ENCODE results near the gene BPHL. TPM values are rescaled to one million over a fixed set of nuclear protein-coding genes. Genes with fewer than 3 reads are reported as not detected.

Gene BPHL
- total and polyA plus RNA-seq, 4 donors = 6.0 to 14.9 (median 13.0) TPM

GRCh38 chr6:3086282-3086946 is 32.1 kb upstream of the BPHL start:
- Histone ChIP-seq H3K27ac (ENCODE audit: low read depth in 1 of 2, low read length in 1 of 2) (no peak overlapping the region), H3K9me3 (ENCODE audit: control insufficient read depth in 4 of 4, insufficient read depth in 3 of 4, low read length in 3 of 4) (no peaks in the 10 kb centered on the region), H3K27me3 (ENCODE audit: control insufficient read depth in 3 of 3, insufficient read depth in 3 of 3, low read length in 2 of 3) (no peaks in the 10 kb centered on the region), H3K9ac (ENCODE audit: insufficient read depth in 1 of 2, low read length in 2 of 2) (no peak overlapping the region), H3K4me1 (ENCODE audit: control insufficient read depth in 5 of 5, insufficient read depth in 5 of 5, low read length in 5 of 5) (peaks cover 0 to 8% (median 0%) of the 10 kb centered on the region in 5 donors), H3K4me3 (no peak overlapping the region), H3K36me3 (ENCODE audit: control insufficient read depth in 4 of 4, insufficient read depth in 4 of 4, low read length in 4 of 4) (peaks cover 19 to 37% (median 24%) of the 10 kb centered on the region in 4 donors)
- DNase-seq (no peak), ATAC-seq (ENCODE audit: insufficient read depth, low FRiP score) (no peak)
- WGBS, 2 donors = 62 to 94% methylated on average over 7 of the region's 7 CpGs
- no peak for TF ChIP-seq CTCF (IDR thresholded peaks at IDR 0.05; ENCODE audit: control extremely low read depth, extremely low read depth)

DNA sequence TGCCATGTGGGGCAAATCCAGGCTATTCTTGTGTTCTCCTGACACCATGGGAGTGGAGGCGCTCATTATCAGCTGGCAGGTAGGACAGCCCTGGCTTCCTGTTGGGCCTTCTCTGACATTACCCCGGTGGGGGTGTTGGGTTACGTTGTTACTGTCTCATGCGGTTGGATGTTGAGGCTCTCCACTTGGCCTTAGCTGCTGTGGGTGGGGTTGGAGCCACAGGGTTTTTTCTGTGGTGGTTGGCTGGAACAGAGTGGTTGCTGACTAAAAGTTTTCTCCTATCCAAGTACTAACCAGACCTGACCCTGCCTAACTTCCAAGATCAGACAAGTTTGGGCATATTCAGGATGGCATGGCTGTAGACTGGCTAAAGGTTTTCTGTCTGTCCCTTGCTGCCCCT is 30.1 kb upstream of the BPHL start:
- no peak for TF ChIP-seq CTCF (IDR thresholded peaks at IDR 0.05; ENCODE audit: control extremely low read depth, extremely low read depth)
- Histone ChIP-seq H3K27me3 (ENCODE audit: control insufficient read depth in 3 of 3, insufficient read depth in 3 of 3, low read length in 2 of 3) (no peaks in the 10 kb centered on the region), H3K4me1 (ENCODE audit: control insufficient read depth in 5 of 5, insufficient read depth in 5 of 5, low read length in 5 of 5) (peaks cover 0 to 8% (median 0%) of the 10 kb centered on the region in 5 donors), H3K4me3 (no peak overlapping the region), H3K9me3 (ENCODE audit: control insufficient read depth in 4 of 4, insufficient read depth in 3 of 4, low read length in 3 of 4) (no peaks in the 10 kb centered on the region), H3K36me3 (ENCODE audit: control insufficient read depth in 4 of 4, insufficient read depth in 4 of 4, low read length in 4 of 4) (peaks cover 13 to 27% (median 17%) of the 10 kb centered on the region in 4 donors), H3K9ac (ENCODE audit: insufficient read depth in 1 of 2, low read length in 2 of 2) (no peak overlapping the region), H3K27ac (ENCODE audit: low read depth in 1 of 2, low read length in 1 of 2) (peak overlapping the region in 1 of 2 donors; percentile 9)
- no peak for ATAC-seq (ENCODE audit: insufficient read depth, low FRiP score)
- DNase-seq = no peak
- WGBS, 2 donors = 89 to 94% methylated on average over 4 of the region's 4 CpGs

DNA sequence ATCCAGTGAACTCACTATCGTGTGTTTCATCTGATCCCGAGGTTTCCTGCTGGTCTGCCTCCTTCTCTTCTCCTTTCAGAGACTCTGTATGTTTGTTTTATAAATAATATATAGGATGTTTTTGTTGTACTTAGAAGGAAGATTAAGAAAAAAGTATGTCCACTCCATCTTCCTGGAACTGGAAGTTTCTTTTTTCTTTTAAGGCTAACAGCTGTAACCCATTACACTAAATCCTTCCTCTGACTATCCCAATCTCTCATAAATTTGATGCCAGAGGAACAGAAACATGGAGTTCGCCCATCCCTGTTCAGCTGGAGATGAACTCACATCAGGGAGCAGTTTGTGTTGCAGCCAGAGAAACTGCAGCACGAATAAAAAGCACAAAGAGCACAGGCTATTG is 29.5 kb upstream of the BPHL start:
- Histone ChIP-seq H3K9me3 (ENCODE audit: control insufficient read depth in 4 of 4, insufficient read depth in 3 of 4, low read length in 3 of 4) (no peaks in the 10 kb centered on the region), H3K36me3 (ENCODE audit: control insufficient read depth in 4 of 4, insufficient read depth in 4 of 4, low read length in 4 of 4) (peaks cover 9 to 26% (median 14%) of the 10 kb centered on the region in 4 donors), H3K27me3 (ENCODE audit: control insufficient read depth in 3 of 3, insufficient read depth in 3 of 3, low read length in 2 of 3) (no peaks in the 10 kb centered on the region), H3K4me3 (no peak overlapping the region), H3K9ac (ENCODE audit: insufficient read depth in 1 of 2, low read length in 2 of 2) (no peak overlapping the region), H3K4me1 (ENCODE audit: control insufficient read depth in 5 of 5, insufficient read depth in 5 of 5, low read length in 5 of 5) (peaks cover 0 to 8% (median 0%) of the 10 kb centered on the region in 5 donors), H3K27ac (ENCODE audit: low read depth in 1 of 2, low read length in 1 of 2) (peak overlapping the region in 1 of 2 donors; percentile 9)
- DNase-seq = peak in 1 of 3 donors; percentile 43
- TF ChIP-seq CTCF (IDR thresholded peaks at IDR 0.05; ENCODE audit: control extremely low read depth, extremely low read depth) = no peak
- no peak for ATAC-seq (ENCODE audit: insufficient read depth, low FRiP score)
- 56 to 61% methylated on average over 4 of the region's 4 CpGs for WGBS, 2 donors

Measured in lung (tissue), 12 donors.